GM19455 (cell line): ENCODE results near the gene C6.
"Not testable (repeated sequence)": the region's sequence is repeated elsewhere in the genome, so short reads cannot be mapped to it uniquely, and the experiment has no call there.

ENCODE experiments used
- ATAC-seq: cut with Tn5 transposase; IDR thresholded peaks from one replicate; pipeline ENCODE4 v1.9.1; 2021; ENCODE audit not compliant: unreplicated experiment

The C6 gene

GRCh38 chr5:41200506-41200905 is 12.8 kb downstream of the C6 start:
- no peak for ATAC-seq

GRCh38 chr5:41199660-41200059 is 13.7 kb downstream of the C6 start:
- no peak for ATAC-seq

GRCh38 chr5:41196197-41196596 is 17.1 kb downstream of the C6 start:
- no peak for ATAC-seq

- ATAC-seq: no peak
These were observed 18.1 kb downstream of the C6 start for GRCh38 chr5:41195228-41195627.

- no peak for ATAC-seq
These were observed 19.0 kb downstream of the C6 start for GRCh38 chr5:41194339-41194738.

GRCh38 chr5:41193456-41194205 is 19.7 kb downstream of the C6 start:
- ATAC-seq: no peak

- no peak for ATAC-seq
These were observed 22.1 kb downstream of the C6 start for GRCh38 chr5:41191249-41191648.

- no peak for ATAC-seq
These were observed 27.2 kb downstream of the C6 start for GRCh38 chr5:41186143-41186542.

- not testable (repeated sequence) for ATAC-seq
These were observed 30.0 kb downstream of the C6 start for GRCh38 chr5:41183331-41183730.

GRCh38 chr5:41182666-41183065 is 30.7 kb downstream of the C6 start:
- no peak for ATAC-seq

GRCh38 chr5:41181691-41182564 is 31.4 kb downstream of the C6 start:
- no peak for ATAC-seq

GRCh38 chr5:41176952-41177351 is 36.4 kb downstream of the C6 start:
- ATAC-seq: no peak

- ATAC-seq: no peak
These were observed 41.3 kb downstream of the C6 start for GRCh38 chr5:41172012-41172411.

- no peak for ATAC-seq
These were observed 52.1 kb downstream of the C6 start for GRCh38 chr5:41161271-41161670.

GRCh38 chr5:41157272-41157894 is 55.9 kb downstream of the C6 start:
- no peak for ATAC-seq

- no peak for ATAC-seq
These were observed 56.6 kb downstream of the C6 start for GRCh38 chr5:41156739-41157138.

- ATAC-seq: no peak
These were observed 58.8 kb downstream of the C6 start for GRCh38 chr5:41154491-41154890.

GRCh38 chr5:41151564-41151963 is 61.8 kb downstream of the C6 start:
- ATAC-seq: no peak

- no peak for ATAC-seq
These were observed 64.9 kb downstream of the C6 start for GRCh38 chr5:41148448-41148847.

- no peak for ATAC-seq
These were observed 68.0 kb downstream of the C6 start for GRCh38 chr5:41145306-41145705.

GRCh38 chr5:41143131-41143901 is 70.0 kb downstream of the C6 start:
- no peak for ATAC-seq
